GM18508 (cell line): ENCODE measurements around the gene PCSK6.

Experiments
- ATAC-seq: cut with Tn5 transposase; IDR thresholded peaks from one replicate; pipeline ENCODE4 v1.9.1; 2021; ENCODE audit warnings: moderate number of reproducible peaks; ENCODE audit not compliant: insufficient read depth, unreplicated experiment

Gene PCSK6

GRCh38 chr15:101525087-101525669 lies 35.7 kb upstream of the PCSK6 start:
- no peak for ATAC-seq

GRCh38 chr15:101523560-101523940 lies 34.0 kb upstream of the PCSK6 start:
- ATAC-seq, result no peak

- no peak for ATAC-seq
These were observed 33.4 kb upstream of the PCSK6 start for GRCh38 chr15:101522621-101523559.

- no peak for ATAC-seq
These were observed 32.6 kb upstream of the PCSK6 start for GRCh38 chr15:101522091-101522490.

GRCh38 chr15:101521591-101521990 lies 32.1 kb upstream of the PCSK6 start:
- no peak for ATAC-seq

GRCh38 chr15:101521069-101521468 lies 31.6 kb upstream of the PCSK6 start:
- ATAC-seq, result no peak

GRCh38 chr15:101520395-101520794 lies 30.9 kb upstream of the PCSK6 start:
- ATAC-seq, result no peak

GRCh38 chr15:101517504-101517903 lies 28.0 kb upstream of the PCSK6 start:
- no peak for ATAC-seq

GRCh38 chr15:101514318-101514717 lies 24.8 kb upstream of the PCSK6 start:
- ATAC-seq, result no peak

GRCh38 chr15:101511717-101512116 lies 22.2 kb upstream of the PCSK6 start:
- ATAC-seq, result no peak

- ATAC-seq, result no peak
These were observed 21.0 kb upstream of the PCSK6 start for GRCh38 chr15:101510212-101511197.

- ATAC-seq, result no peak
These were observed 19.8 kb upstream of the PCSK6 start for GRCh38 chr15:101509279-101509678.

- ATAC-seq, result no peak
These were observed 17.0 kb upstream of the PCSK6 start for GRCh38 chr15:101506491-101506890.

- no peak for ATAC-seq
These were observed 16.3 kb upstream of the PCSK6 start for GRCh38 chr15:101505610-101506337.

- ATAC-seq, result no peak
These were observed 15.5 kb upstream of the PCSK6 start for GRCh38 chr15:101504866-101505609.

GRCh38 chr15:101504373-101504772 lies 14.9 kb upstream of the PCSK6 start:
- ATAC-seq, result no peak

- no peak for ATAC-seq
These were observed 13.7 kb upstream of the PCSK6 start for GRCh38 chr15:101503296-101503599.

- ATAC-seq, result no peak
These were observed 13.2 kb upstream of the PCSK6 start for GRCh38 chr15:101502572-101503295.
